Measurements from ENCODE around the gene CHKA.

The CHKA gene

GRCh38 chr11:68121067-68121899 is at the start of gene CHKA:
Gene CHKA, minus strand, starts transcription at chr11:68121388. Its CDS starts 211 bp downstream, at chr11:68121177.
- Histone ChIP-seq H3K4me3 (ENCODE audit: low read depth in 1 of 2, low read length in 2 of 2) (peak within 1 kb of the TSS; percentile 40 to 67; a peak in 3 of 4 replicates), H3K27me3 (ENCODE audit: insufficient read depth, low read length, poor library complexity) (no peaks in the 10 kb centered on the region), H3K4me2 (ENCODE audit: insufficient read depth, low read length) (peak within 1 kb of the TSS; percentile 86), H2AFZ (ENCODE audit: low read depth, low read length) (peak within 1 kb of the TSS; percentile 81), H3K79me2 (ENCODE audit: insufficient read depth, low read length) (peaks cover 43% of the 10 kb centered on the region), H3K27ac (ENCODE audit: low read length) (peak within 1 kb of the TSS; percentile 70), H4K20me1 (ENCODE audit: insufficient read depth, low read length) (peaks cover 28% of the 10 kb centered on the region), H3K9me3 (ENCODE audit: insufficient read depth, low read length, severe bottlenecking) (no peaks in the 10 kb centered on the region), H3K9ac (ENCODE audit: low read depth, low read length) (peak within 1 kb of the TSS; percentile 75), H3K4me1 (ENCODE audit: insufficient read depth, low read length) (peaks cover 36% of the 10 kb centered on the region), H3K36me3 (ENCODE audit: insufficient read depth, low read length) (peaks cover 13% of the 10 kb centered on the region; the same call in 1 of the 2 replicates)
- DNase-seq (peak; percentile 91), ATAC-seq (ENCODE audit: insufficient read depth, low read depth) (peak; percentile 97)
- TF ChIP-seq EZH2 (IDR thresholded peaks at IDR 0.05; ENCODE audit: borderline replicate concordance, low read depth, low read length, severe bottlenecking) = no peak
- TF ChIP-seq, protein P1, sequence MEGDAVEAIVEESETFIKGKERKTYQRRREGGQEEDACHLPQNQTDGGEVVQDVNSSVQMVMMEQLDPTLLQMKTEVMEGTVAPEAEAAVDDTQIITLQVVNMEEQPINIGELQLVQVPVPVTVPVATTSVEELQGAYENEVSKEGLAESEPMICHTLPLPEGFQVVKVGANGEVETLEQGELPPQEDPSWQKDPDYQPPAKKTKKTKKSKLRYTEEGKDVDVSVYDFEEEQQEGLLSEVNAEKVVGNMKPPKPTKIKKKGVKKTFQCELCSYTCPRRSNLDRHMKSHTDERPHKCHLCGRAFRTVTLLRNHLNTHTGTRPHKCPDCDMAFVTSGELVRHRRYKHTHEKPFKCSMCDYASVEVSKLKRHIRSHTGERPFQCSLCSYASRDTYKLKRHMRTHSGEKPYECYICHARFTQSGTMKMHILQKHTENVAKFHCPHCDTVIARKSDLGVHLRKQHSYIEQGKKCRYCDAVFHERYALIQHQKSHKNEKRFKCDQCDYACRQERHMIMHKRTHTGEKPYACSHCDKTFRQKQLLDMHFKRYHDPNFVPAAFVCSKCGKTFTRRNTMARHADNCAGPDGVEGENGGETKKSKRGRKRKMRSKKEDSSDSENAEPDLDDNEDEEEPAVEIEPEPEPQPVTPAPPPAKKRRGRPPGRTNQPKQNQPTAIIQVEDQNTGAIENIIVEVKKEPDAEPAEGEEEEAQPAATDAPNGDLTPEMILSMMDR (IDR thresholded peaks at IDR 0.05; ENCODE audit: borderline replicate concordance, extremely low read depth, low read length, poor library complexity, severe bottlenecking) = no peak

GRCh38 chr11:68169442-68169841 is 48.3 kb upstream of the CHKA start:
- Histone ChIP-seq H3K9ac (ENCODE audit: low read depth, low read length) (no peak overlapping the region), H3K36me3 (ENCODE audit: insufficient read depth, low read length) (peaks cover 89% of the 10 kb centered on the region), H3K4me2 (ENCODE audit: insufficient read depth, low read length) (no peak overlapping the region), H3K4me3 (ENCODE audit: low read depth in 1 of 2, low read length in 2 of 2) (no peak overlapping the region), H3K79me2 (ENCODE audit: insufficient read depth, low read length) (no peaks in the 10 kb centered on the region), H3K4me1 (ENCODE audit: insufficient read depth, low read length) (no peaks in the 10 kb centered on the region), H3K9me3 (ENCODE audit: insufficient read depth, low read length, severe bottlenecking) (no peaks in the 10 kb centered on the region), H3K27ac (ENCODE audit: low read length) (no peak overlapping the region), H2AFZ (ENCODE audit: low read depth, low read length) (no peak overlapping the region), H4K20me1 (ENCODE audit: insufficient read depth, low read length) (no peaks in the 10 kb centered on the region), H3K27me3 (ENCODE audit: insufficient read depth, low read length, poor library complexity) (no peaks in the 10 kb centered on the region)
- TF ChIP-seq, protein P1 (IDR thresholded peaks at IDR 0.05; ENCODE audit: borderline replicate concordance, extremely low read depth, low read length, poor library complexity, severe bottlenecking) = no peak
- no peak for TF ChIP-seq EZH2 (IDR thresholded peaks at IDR 0.05; ENCODE audit: borderline replicate concordance, low read depth, low read length, severe bottlenecking)
- ATAC-seq (ENCODE audit: insufficient read depth, low read depth) = no peak
- no peak for DNase-seq

GRCh38 chr11:68168694-68169093 is 47.5 kb upstream of the CHKA start:
- Histone ChIP-seq H3K4me1 (ENCODE audit: insufficient read depth, low read length) (no peaks in the 10 kb centered on the region), H3K9ac (ENCODE audit: low read depth, low read length) (no peak overlapping the region), H3K79me2 (ENCODE audit: insufficient read depth, low read length) (no peaks in the 10 kb centered on the region), H3K4me3 (ENCODE audit: low read depth in 1 of 2, low read length in 2 of 2) (no peak overlapping the region), H2AFZ (ENCODE audit: low read depth, low read length) (no peak overlapping the region), H4K20me1 (ENCODE audit: insufficient read depth, low read length) (no peaks in the 10 kb centered on the region), H3K36me3 (ENCODE audit: insufficient read depth, low read length) (peaks cover 86% of the 10 kb centered on the region), H3K4me2 (ENCODE audit: insufficient read depth, low read length) (no peak overlapping the region), H3K27me3 (ENCODE audit: insufficient read depth, low read length, poor library complexity) (no peaks in the 10 kb centered on the region), H3K9me3 (ENCODE audit: insufficient read depth, low read length, severe bottlenecking) (no peaks in the 10 kb centered on the region), H3K27ac (ENCODE audit: low read length) (no peak overlapping the region)
- DNase-seq (no peak), ATAC-seq (ENCODE audit: insufficient read depth, low read depth) (no peak)
- TF ChIP-seq EZH2 (IDR thresholded peaks at IDR 0.05; ENCODE audit: borderline replicate concordance, low read depth, low read length, severe bottlenecking) = no peak
- TF ChIP-seq, protein P1 (IDR thresholded peaks at IDR 0.05; ENCODE audit: borderline replicate concordance, extremely low read depth, low read length, poor library complexity, severe bottlenecking) = no peak

Measured in DND-41 (cell line).